ENCODE data around the gene RAI1. TPM values are rescaled to one million over a fixed set of nuclear protein-coding genes. Genes with fewer than 3 reads are reported as not detected.

Gene RAI1
- polyA plus RNA-seq, 3 donors from 2014 or later = 1.5 to 6.2 (median 2.0) TPM

- DNase-seq = peak in 1 of 3 donors; percentile 7
- H3K4me1 Mint-ChIP-seq = peaks cover 46 to 50% of the 10 kb centered on the region in 2 donors
- H3K9me3 Mint-ChIP-seq = no peaks in the 10 kb centered on the region
- peak overlapping the region in 3 of 5 donors; percentile 23 to 55 (median 41) for H3K4me3 Mint-ChIP-seq
- peak overlapping the region in 5 of 6 donors; percentile 46 to 84 (median 59) for H3K27ac Mint-ChIP-seq
- peaks cover 0 to 2% (median 0%) of the 10 kb centered on the region in 3 donors for H3K27me3 Mint-ChIP-seq (ENCODE audit: low read depth in 3 of 3)
- H3K36me3 Mint-ChIP-seq = peaks cover 0 to 5% (median 0%) of the 10 kb centered on the region in 3 donors
Measured at GRCh38 chr17:17737961-17738894, 57.0 kb downstream of the RAI1 start.

GRCh38 chr17:17738901-17739300 is 57.6 kb downstream of the RAI1 start:
- no peaks in the 10 kb centered on the region for H3K9me3 Mint-ChIP-seq
- peaks cover 0 to 2% (median 0%) of the 10 kb centered on the region in 3 donors for H3K27me3 Mint-ChIP-seq (ENCODE audit: low read depth in 3 of 3)
- no peak for DNase-seq
- peaks cover 0 to 5% (median 0%) of the 10 kb centered on the region in 3 donors for H3K36me3 Mint-ChIP-seq
- H3K4me1 Mint-ChIP-seq = peaks cover 43 to 44% of the 10 kb centered on the region in 2 donors
- H3K4me3 Mint-ChIP-seq = peak overlapping the region in 1 of 5 donors; percentile 27
- peak overlapping the region in 5 of 6 donors; percentile 29 to 64 (median 57) for H3K27ac Mint-ChIP-seq

GRCh38 chr17:17739388-17740066 is 58.3 kb downstream of the RAI1 start:
- no peaks in the 10 kb centered on the region for H3K9me3 Mint-ChIP-seq
- H3K36me3 Mint-ChIP-seq = peaks cover 0 to 5% (median 0%) of the 10 kb centered on the region in 3 donors
- peak overlapping the region in 1 of 6 donors; percentile 57 for H3K27ac Mint-ChIP-seq
- peak overlapping the region in 1 of 5 donors; percentile 27 for H3K4me3 Mint-ChIP-seq
- H3K27me3 Mint-ChIP-seq (ENCODE audit: low read depth in 3 of 3) = peaks cover 0 to 2% (median 0%) of the 10 kb centered on the region in 3 donors
- DNase-seq = no peak
- H3K4me1 Mint-ChIP-seq = peaks cover 38 to 41% of the 10 kb centered on the region in 2 donors

- H3K4me1 Mint-ChIP-seq = peaks cover 29 to 34% of the 10 kb centered on the region in 2 donors
- peak overlapping the region in 1 of 6 donors; percentile 40 for H3K27ac Mint-ChIP-seq
- H3K4me3 Mint-ChIP-seq = peak overlapping the region in 1 of 5 donors; percentile 42
- H3K9me3 Mint-ChIP-seq = no peaks in the 10 kb centered on the region
- peaks cover 0 to 5% (median 0%) of the 10 kb centered on the region in 3 donors for H3K36me3 Mint-ChIP-seq
- H3K27me3 Mint-ChIP-seq (ENCODE audit: low read depth in 3 of 3) = peaks cover 0 to 2% (median 0%) of the 10 kb centered on the region in 3 donors
- DNase-seq = no peak
Measured at GRCh38 chr17:17740615-17741348, 59.5 kb downstream of the RAI1 start.

- Mint-ChIP-seq H3K4me1 (peaks cover 22 to 27% of the 10 kb centered on the region in 2 donors), H3K27ac (peak overlapping the region in 1 of 6 donors; percentile 69), H3K9me3 (no peaks in the 10 kb centered on the region), H3K4me3 (no peak overlapping the region), H3K36me3 (peaks cover 0 to 3% (median 0%) of the 10 kb centered on the region in 3 donors), H3K27me3 (ENCODE audit: low read depth in 3 of 3) (no peaks in the 10 kb centered on the region)
- no peak for DNase-seq
Measured at GRCh38 chr17:17741349-17742023, 60.2 kb downstream of the RAI1 start.

GRCh38 chr17:17742133-17742621 is 60.9 kb downstream of the RAI1 start:
- H3K4me3 Mint-ChIP-seq = no peak overlapping the region
- no peak overlapping the region for H3K27ac Mint-ChIP-seq
- no peaks in the 10 kb centered on the region for H3K36me3 Mint-ChIP-seq
- DNase-seq = no peak
- H3K9me3 Mint-ChIP-seq = no peaks in the 10 kb centered on the region
- H3K27me3 Mint-ChIP-seq (ENCODE audit: low read depth in 3 of 3) = no peaks in the 10 kb centered on the region
- H3K4me1 Mint-ChIP-seq = peaks cover 15 to 23% of the 10 kb centered on the region in 2 donors

GRCh38 chr17:17742688-17743390 is 61.6 kb downstream of the RAI1 start:
- DNase-seq = no peak
- H3K27me3 Mint-ChIP-seq (ENCODE audit: low read depth in 3 of 3) = no peaks in the 10 kb centered on the region
- peaks cover 14 to 18% of the 10 kb centered on the region in 2 donors for H3K4me1 Mint-ChIP-seq
- H3K9me3 Mint-ChIP-seq = no peaks in the 10 kb centered on the region
- H3K4me3 Mint-ChIP-seq = no peak overlapping the region
- H3K27ac Mint-ChIP-seq = peak overlapping the region in 1 of 6 donors; percentile 40
- H3K36me3 Mint-ChIP-seq = no peaks in the 10 kb centered on the region

- Mint-ChIP-seq H3K36me3 (no peaks in the 10 kb centered on the region), H3K4me3 (no peak overlapping the region), H3K4me1 (peaks cover 18% of the 10 kb centered on the region in 2 donors), H3K27me3 (ENCODE audit: low read depth in 3 of 3) (no peaks in the 10 kb centered on the region), H3K27ac (no peak overlapping the region), H3K9me3 (no peaks in the 10 kb centered on the region)
- no peak for DNase-seq
Measured at GRCh38 chr17:17743391-17744112, 62.3 kb downstream of the RAI1 start.

GRCh38 chr17:17744116-17744515 is 62.9 kb downstream of the RAI1 start:
- no peaks in the 10 kb centered on the region for H3K9me3 Mint-ChIP-seq
- H3K4me1 Mint-ChIP-seq = peaks cover 15 to 16% of the 10 kb centered on the region in 2 donors
- no peaks in the 10 kb centered on the region for H3K27me3 Mint-ChIP-seq (ENCODE audit: low read depth in 3 of 3)
- H3K36me3 Mint-ChIP-seq = no peaks in the 10 kb centered on the region
- no peak overlapping the region for H3K4me3 Mint-ChIP-seq
- no peak for DNase-seq
- H3K27ac Mint-ChIP-seq = no peak overlapping the region

GRCh38 chr17:17745476-17746455 is 64.5 kb downstream of the RAI1 start:
- no peaks in the 10 kb centered on the region for H3K9me3 Mint-ChIP-seq
- peak overlapping the region in 1 of 6 donors; percentile 86 for H3K27ac Mint-ChIP-seq
- peaks cover 28 to 32% of the 10 kb centered on the region in 2 donors for H3K4me1 Mint-ChIP-seq
- peaks cover 0 to 7% (median 1%) of the 10 kb centered on the region in 3 donors for H3K27me3 Mint-ChIP-seq (ENCODE audit: low read depth in 3 of 3)
- no peak for DNase-seq
- H3K4me3 Mint-ChIP-seq = no peak overlapping the region
- H3K36me3 Mint-ChIP-seq = no peaks in the 10 kb centered on the region

GRCh38 chr17:17748179-17748578 is 66.9 kb downstream of the RAI1 start:
- no peaks in the 10 kb centered on the region for H3K36me3 Mint-ChIP-seq
- peaks cover 6 to 17% (median 11%) of the 10 kb centered on the region in 3 donors for H3K27me3 Mint-ChIP-seq (ENCODE audit: low read depth in 3 of 3)
- H3K27ac Mint-ChIP-seq = peak overlapping the region in 5 of 6 donors; percentile 28 to 83 (median 52)
- DNase-seq = no peak
- peaks cover 47 to 54% of the 10 kb centered on the region in 2 donors for H3K4me1 Mint-ChIP-seq
- H3K4me3 Mint-ChIP-seq = no peak overlapping the region
- H3K9me3 Mint-ChIP-seq = no peaks in the 10 kb centered on the region

Measured in immature natural killer cell (primary cell).